ENCODE measurements around the gene FERMT3.

The FERMT3 gene

DNA sequence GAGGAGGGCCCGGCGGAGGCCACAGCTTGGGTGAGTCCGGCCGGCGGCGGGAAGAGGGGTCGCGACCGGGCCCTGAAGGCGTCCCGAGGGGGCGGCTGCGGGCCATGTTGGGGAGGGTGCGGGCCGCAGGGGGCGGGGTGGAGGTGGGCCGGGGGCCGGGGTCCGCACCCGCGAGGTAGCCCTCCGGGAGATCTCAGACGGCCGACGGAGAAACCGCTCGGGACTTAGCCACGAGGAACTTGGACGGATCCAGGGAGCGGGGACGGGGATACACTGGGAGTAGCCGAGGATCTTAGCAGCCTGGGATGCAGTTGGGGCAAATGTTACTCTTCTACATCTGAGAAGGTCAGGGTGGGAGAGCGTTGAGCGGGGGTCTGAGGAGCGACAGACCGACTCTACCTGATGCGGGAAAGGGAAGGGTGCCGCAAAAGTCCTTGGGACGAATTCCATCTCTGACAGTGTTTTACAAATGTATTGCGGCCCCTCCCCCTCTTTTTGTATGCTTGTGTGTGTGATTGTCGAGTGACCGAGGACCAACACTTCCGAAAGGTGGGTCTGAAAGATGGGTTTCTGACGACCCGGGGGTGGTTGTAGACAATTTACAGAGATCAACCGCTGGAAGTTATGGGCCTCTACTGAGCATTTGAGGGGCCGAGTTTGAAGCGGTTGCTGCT is 19.9 kb upstream of the FERMT3 start:
- TF ChIP-seq BACH2 (CRISPR knock-in tag; IDR thresholded peaks at IDR 0.05; ENCODE audit: borderline replicate concordance), result no peak
- no peak for TF ChIP-seq ZNF565 (CRISPR knock-in tag; conservative IDR thresholded peaks at IDR 0.05; ENCODE audit: low read depth)
- TF ChIP-seq, protein P1, sequence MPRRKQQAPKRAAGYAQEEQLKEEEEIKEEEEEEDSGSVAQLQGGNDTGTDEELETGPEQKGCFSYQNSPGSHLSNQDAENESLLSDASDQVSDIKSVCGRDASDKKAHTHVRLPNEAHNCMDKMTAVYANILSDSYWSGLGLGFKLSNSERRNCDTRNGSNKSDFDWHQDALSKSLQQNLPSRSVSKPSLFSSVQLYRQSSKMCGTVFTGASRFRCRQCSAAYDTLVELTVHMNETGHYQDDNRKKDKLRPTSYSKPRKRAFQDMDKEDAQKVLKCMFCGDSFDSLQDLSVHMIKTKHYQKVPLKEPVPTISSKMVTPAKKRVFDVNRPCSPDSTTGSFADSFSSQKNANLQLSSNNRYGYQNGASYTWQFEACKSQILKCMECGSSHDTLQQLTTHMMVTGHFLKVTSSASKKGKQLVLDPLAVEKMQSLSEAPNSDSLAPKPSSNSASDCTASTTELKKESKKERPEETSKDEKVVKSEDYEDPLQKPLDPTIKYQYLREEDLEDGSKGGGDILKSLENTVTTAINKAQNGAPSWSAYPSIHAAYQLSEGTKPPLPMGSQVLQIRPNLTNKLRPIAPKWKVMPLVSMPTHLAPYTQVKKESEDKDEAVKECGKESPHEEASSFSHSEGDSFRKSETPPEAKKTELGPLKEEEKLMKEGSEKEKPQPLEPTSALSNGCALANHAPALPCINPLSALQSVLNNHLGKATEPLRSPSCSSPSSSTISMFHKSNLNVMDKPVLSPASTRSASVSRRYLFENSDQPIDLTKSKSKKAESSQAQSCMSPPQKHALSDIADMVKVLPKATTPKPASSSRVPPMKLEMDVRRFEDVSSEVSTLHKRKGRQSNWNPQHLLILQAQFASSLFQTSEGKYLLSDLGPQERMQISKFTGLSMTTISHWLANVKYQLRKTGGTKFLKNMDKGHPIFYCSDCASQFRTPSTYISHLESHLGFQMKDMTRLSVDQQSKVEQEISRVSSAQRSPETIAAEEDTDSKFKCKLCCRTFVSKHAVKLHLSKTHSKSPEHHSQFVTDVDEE (CRISPR knock-in tag; IDR thresholded peaks at IDR 0.05), result no peak
- no peak for TF ChIP-seq ESRRG (CRISPR knock-in tag; IDR thresholded peaks at IDR 0.05)
- TF ChIP-seq, protein P2, sequence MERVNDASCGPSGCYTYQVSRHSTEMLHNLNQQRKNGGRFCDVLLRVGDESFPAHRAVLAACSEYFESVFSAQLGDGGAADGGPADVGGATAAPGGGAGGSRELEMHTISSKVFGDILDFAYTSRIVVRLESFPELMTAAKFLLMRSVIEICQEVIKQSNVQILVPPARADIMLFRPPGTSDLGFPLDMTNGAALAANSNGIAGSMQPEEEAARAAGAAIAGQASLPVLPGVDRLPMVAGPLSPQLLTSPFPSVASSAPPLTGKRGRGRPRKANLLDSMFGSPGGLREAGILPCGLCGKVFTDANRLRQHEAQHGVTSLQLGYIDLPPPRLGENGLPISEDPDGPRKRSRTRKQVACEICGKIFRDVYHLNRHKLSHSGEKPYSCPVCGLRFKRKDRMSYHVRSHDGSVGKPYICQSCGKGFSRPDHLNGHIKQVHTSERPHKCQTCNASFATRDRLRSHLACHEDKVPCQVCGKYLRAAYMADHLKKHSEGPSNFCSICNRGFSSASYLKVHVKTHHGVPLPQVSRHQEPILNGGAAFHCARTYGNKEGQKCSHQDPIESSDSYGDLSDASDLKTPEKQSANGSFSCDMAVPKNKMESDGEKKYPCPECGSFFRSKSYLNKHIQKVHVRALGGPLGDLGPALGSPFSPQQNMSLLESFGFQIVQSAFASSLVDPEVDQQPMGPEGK (CRISPR knock-in tag; IDR thresholded peaks at IDR 0.05; ENCODE audit: borderline replicate concordance), result no peak
- no peak for TF ChIP-seq RARB (CRISPR knock-in tag; IDR thresholded peaks at IDR 0.05)
- TF ChIP-seq TCF4 (CRISPR knock-in tag; IDR thresholded peaks at IDR 0.05; ENCODE audit: borderline replicate concordance), result no peak
- TF ChIP-seq, protein P3, sequence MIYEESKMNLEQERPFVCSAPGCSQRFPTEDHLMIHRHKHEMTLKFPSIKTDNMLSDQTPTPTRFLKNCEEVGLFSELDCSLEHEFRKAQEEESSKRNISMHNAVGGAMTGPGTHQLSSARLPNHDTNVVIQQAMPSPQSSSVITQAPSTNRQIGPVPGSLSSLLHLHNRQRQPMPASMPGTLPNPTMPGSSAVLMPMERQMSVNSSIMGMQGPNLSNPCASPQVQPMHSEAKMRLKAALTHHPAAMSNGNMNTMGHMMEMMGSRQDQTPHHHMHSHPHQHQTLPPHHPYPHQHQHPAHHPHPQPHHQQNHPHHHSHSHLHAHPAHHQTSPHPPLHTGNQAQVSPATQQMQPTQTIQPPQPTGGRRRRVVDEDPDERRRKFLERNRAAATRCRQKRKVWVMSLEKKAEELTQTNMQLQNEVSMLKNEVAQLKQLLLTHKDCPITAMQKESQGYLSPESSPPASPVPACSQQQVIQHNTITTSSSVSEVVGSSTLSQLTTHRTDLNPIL (CRISPR knock-in tag; IDR thresholded peaks at IDR 0.05; ENCODE audit: low read depth), result no peak
- TF ChIP-seq SNAI2 (CRISPR knock-in tag; IDR thresholded peaks at IDR 0.05), result no peak
- no peak for TF ChIP-seq ISL1 (CRISPR knock-in tag; IDR thresholded peaks at IDR 0.05)
- TF ChIP-seq, protein P4, sequence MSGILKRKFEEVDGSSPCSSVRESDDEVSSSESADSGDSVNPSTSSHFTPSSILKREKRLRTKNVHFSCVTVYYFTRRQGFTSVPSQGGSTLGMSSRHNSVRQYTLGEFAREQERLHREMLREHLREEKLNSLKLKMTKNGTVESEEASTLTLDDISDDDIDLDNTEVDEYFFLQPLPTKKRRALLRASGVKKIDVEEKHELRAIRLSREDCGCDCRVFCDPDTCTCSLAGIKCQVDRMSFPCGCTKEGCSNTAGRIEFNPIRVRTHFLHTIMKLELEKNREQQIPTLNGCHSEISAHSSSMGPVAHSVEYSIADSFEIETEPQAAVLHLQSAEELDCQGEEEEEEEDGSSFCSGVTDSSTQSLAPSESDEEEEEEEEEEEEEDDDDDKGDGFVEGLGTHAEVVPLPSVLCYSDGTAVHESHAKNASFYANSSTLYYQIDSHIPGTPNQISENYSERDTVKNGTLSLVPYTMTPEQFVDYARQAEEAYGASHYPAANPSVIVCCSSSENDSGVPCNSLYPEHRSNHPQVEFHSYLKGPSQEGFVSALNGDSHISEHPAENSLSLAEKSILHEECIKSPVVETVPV (CRISPR knock-in tag; IDR thresholded peaks at IDR 0.05), result no peak
- no peak for TF ChIP-seq ARNTL (CRISPR knock-in tag; IDR thresholded peaks at IDR 0.05; ENCODE audit: borderline replicate concordance, low read depth)
- TF ChIP-seq TOX (CRISPR knock-in tag; IDR thresholded peaks at IDR 0.05; ENCODE audit: borderline replicate concordance), result no peak
- no peak for TF ChIP-seq ZNF70 (CRISPR knock-in tag; IDR thresholded peaks at IDR 0.05)
- no peak for TF ChIP-seq ZFP3 (CRISPR knock-in tag; IDR thresholded peaks at IDR 0.05)
- TF ChIP-seq OSR1 (CRISPR knock-in tag; IDR thresholded peaks at IDR 0.05), result no peak
- no peak for TF ChIP-seq GLIS3 (CRISPR knock-in tag; IDR thresholded peaks at IDR 0.05)
- TF ChIP-seq ZNF8 (CRISPR knock-in tag; IDR thresholded peaks at IDR 0.05), result no peak
- no peak for TF ChIP-seq CSDC2 (CRISPR knock-in tag; IDR thresholded peaks at IDR 0.05)
- no peak for ATAC-seq

DNA sequence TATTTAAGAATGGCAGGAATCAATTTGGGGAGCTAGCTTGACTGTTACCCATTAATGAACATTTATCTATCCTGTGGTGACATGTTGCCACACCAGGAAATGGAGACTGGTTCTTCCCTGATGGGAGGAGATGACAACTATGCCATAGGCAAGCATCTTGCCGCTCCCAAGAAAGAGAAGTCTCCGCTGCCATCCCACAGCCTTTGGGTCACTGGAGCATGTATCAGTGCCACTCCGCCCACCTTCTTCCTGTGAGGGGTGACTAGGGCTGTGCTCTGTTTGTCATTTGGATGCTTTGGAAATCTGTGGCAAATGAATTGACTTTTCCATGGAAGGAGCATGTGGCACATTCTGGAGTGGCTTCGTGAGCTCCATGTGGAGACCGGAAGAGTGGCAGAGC is 14.1 kb upstream of the FERMT3 start:
- TF ChIP-seq ESRRG (CRISPR knock-in tag; IDR thresholded peaks at IDR 0.05), result no peak
- TF ChIP-seq TCF4 (CRISPR knock-in tag; IDR thresholded peaks at IDR 0.05; ENCODE audit: borderline replicate concordance), result no peak
- TF ChIP-seq, protein P1 (CRISPR knock-in tag; IDR thresholded peaks at IDR 0.05), result no peak
- TF ChIP-seq, protein P3 (CRISPR knock-in tag; IDR thresholded peaks at IDR 0.05; ENCODE audit: low read depth), result no peak
- TF ChIP-seq ZC3H10 (CRISPR knock-in tag; IDR thresholded peaks at IDR 0.05), result no peak
- TF ChIP-seq, protein P4 (CRISPR knock-in tag; IDR thresholded peaks at IDR 0.05), result no peak
- no peak for TF ChIP-seq BACH2 (CRISPR knock-in tag; IDR thresholded peaks at IDR 0.05; ENCODE audit: borderline replicate concordance)
- TF ChIP-seq, protein P2 (CRISPR knock-in tag; IDR thresholded peaks at IDR 0.05; ENCODE audit: borderline replicate concordance), result no peak
- TF ChIP-seq SNAI2 (CRISPR knock-in tag; IDR thresholded peaks at IDR 0.05), result no peak
- no peak for TF ChIP-seq TOX (CRISPR knock-in tag; IDR thresholded peaks at IDR 0.05; ENCODE audit: borderline replicate concordance)
- no peak for ATAC-seq
